ENCODE data around the gene C19orf38.
A peak's percentile ranks its signal among the peaks of the same experiment; 100 is the strongest.

C19orf38 gene

GRCh38 chr19:10846500-10847202 is 1.6 kb upstream of the C19orf38 start:
- H2BK15ac ChIP-seq (ENCODE audit: low read depth, poor library complexity, severe bottlenecking), result no peak overlapping the region
- no peak overlapping the region for H3K4ac ChIP-seq (ENCODE audit: low read depth in 1 of 2, low read length in 2 of 2)
- no peak overlapping the region for H3K4me3 ChIP-seq (ENCODE audit: insufficient read depth in 1 of 2, low read depth in 1 of 2, low read length in 2 of 2)
- H2BK5ac ChIP-seq (ENCODE audit: low read depth, low read length, poor library complexity, severe bottlenecking), result no peak overlapping the region
- H3K23ac ChIP-seq (ENCODE audit: low read length in 2 of 2), result no peak overlapping the region
- H3K36me3 ChIP-seq (ENCODE audit: control insufficient read depth in 1 of 2, insufficient read depth in 2 of 2, low read depth in 1 of 2, low read length in 2 of 2), result no peaks in the 10 kb centered on the region
- no peak overlapping the region for H3K4me2 ChIP-seq (ENCODE audit: low read length, poor library complexity, severe bottlenecking)
- no peak overlapping the region for H3K14ac ChIP-seq (ENCODE audit: low read length in 2 of 2)
- no peak overlapping the region for H3K27ac ChIP-seq (ENCODE audit: low read length, poor library complexity, severe bottlenecking)
- no peak for DNase-seq
- H3K18ac ChIP-seq (ENCODE audit: low read depth in 1 of 2, low read length in 2 of 2), result no peak overlapping the region
- no peak overlapping the region for H2AFZ ChIP-seq (ENCODE audit: low read depth, low read length)
- H3K79me1 ChIP-seq (replicated peaks; ENCODE audit: low read length, poor library complexity, severe bottlenecking), result no peaks in the 10 kb centered on the region
- H3K4me1 ChIP-seq (ENCODE audit: control insufficient read depth, insufficient read depth, low read depth, low read length), result no peaks in the 10 kb centered on the region
- H4K8ac ChIP-seq (ENCODE audit: low read length), result no peak overlapping the region
- no peak overlapping the region for H2AK5ac ChIP-seq (ENCODE audit: low read length, severe bottlenecking)
- no peaks in the 10 kb centered on the region for H3K9me3 ChIP-seq (ENCODE audit: control insufficient read depth, low read length)
- no peak overlapping the region for H2BK120ac ChIP-seq (ENCODE audit: low read depth, low read length)
- WGBS, result 100% methylated on average over 1 of the region's 2 CpGs
- peaks cover 0 to 8% of the 10 kb centered on the region in 2 experiments for H3K27me3 ChIP-seq (ENCODE audit: control insufficient read depth in 1 of 2, insufficient read depth in 1 of 2, low read length in 2 of 2)
- no peak overlapping the region for H2BK12ac ChIP-seq (ENCODE audit: low read length in 2 of 2)
- no peak overlapping the region for H3K9ac ChIP-seq (ENCODE audit: low read length)
- no peak overlapping the region for H4K91ac ChIP-seq (ENCODE audit: low read length)

GRCh38 chr19:10850631-10851030 is 2.4 kb downstream of the C19orf38 start:
- H3K4ac ChIP-seq (ENCODE audit: low read depth in 1 of 2, low read length in 2 of 2), result no peak overlapping the region
- no peak overlapping the region for H3K9ac ChIP-seq (ENCODE audit: low read length)
- no peaks in the 10 kb centered on the region for H3K4me1 ChIP-seq (ENCODE audit: control insufficient read depth, insufficient read depth, low read depth, low read length)
- H2BK5ac ChIP-seq (ENCODE audit: low read depth, low read length, poor library complexity, severe bottlenecking), result no peak overlapping the region
- no peak overlapping the region for H2BK120ac ChIP-seq (ENCODE audit: low read depth, low read length)
- no peak overlapping the region for H4K8ac ChIP-seq (ENCODE audit: low read length)
- H3K4me3 ChIP-seq (ENCODE audit: insufficient read depth in 1 of 2, low read depth in 1 of 2, low read length in 2 of 2), result no peak overlapping the region
- H3K14ac ChIP-seq (ENCODE audit: low read length in 2 of 2), result no peak overlapping the region
- H2AK5ac ChIP-seq (ENCODE audit: low read length, severe bottlenecking), result no peak overlapping the region
- 87% methylated on average over 5 of the region's 5 CpGs for WGBS
- H3K23ac ChIP-seq (ENCODE audit: low read length in 2 of 2), result no peak overlapping the region
- no peaks in the 10 kb centered on the region for H3K36me3 ChIP-seq (ENCODE audit: control insufficient read depth in 1 of 2, insufficient read depth in 2 of 2, low read depth in 1 of 2, low read length in 2 of 2)
- H2AFZ ChIP-seq (ENCODE audit: low read depth, low read length), result no peak overlapping the region
- no peaks in the 10 kb centered on the region for H3K9me3 ChIP-seq (ENCODE audit: control insufficient read depth, low read length)
- no peak for DNase-seq
- no peak overlapping the region for H4K91ac ChIP-seq (ENCODE audit: low read length)
- H3K4me2 ChIP-seq (ENCODE audit: low read length, poor library complexity, severe bottlenecking), result no peak overlapping the region
- H3K79me1 ChIP-seq (replicated peaks; ENCODE audit: low read length, poor library complexity, severe bottlenecking), result no peaks in the 10 kb centered on the region
- peaks cover 0 to 8% of the 10 kb centered on the region in 2 experiments for H3K27me3 ChIP-seq (ENCODE audit: control insufficient read depth in 1 of 2, insufficient read depth in 1 of 2, low read length in 2 of 2)
- H3K27ac ChIP-seq (ENCODE audit: low read length, poor library complexity, severe bottlenecking), result no peak overlapping the region
- H2BK15ac ChIP-seq (ENCODE audit: low read depth, poor library complexity, severe bottlenecking), result no peak overlapping the region
- no peak overlapping the region for H3K18ac ChIP-seq (ENCODE audit: low read depth in 1 of 2, low read length in 2 of 2)
- H2BK12ac ChIP-seq (ENCODE audit: low read length in 2 of 2), result no peak overlapping the region

GRCh38 chr19:10852098-10852800 is 4.0 kb downstream of the C19orf38 start:
- Histone ChIP-seq H2AFZ (ENCODE audit: low read depth, low read length) (no peak overlapping the region), H3K36me3 (ENCODE audit: control insufficient read depth in 1 of 2, insufficient read depth in 2 of 2, low read depth in 1 of 2, low read length in 2 of 2) (no peaks in the 10 kb centered on the region), H3K14ac (ENCODE audit: low read length in 2 of 2) (no peak overlapping the region), H2BK15ac (ENCODE audit: low read depth, poor library complexity, severe bottlenecking) (no peak overlapping the region), H3K9ac (ENCODE audit: low read length) (no peak overlapping the region), H4K8ac (ENCODE audit: low read length) (no peak overlapping the region), H3K4me2 (ENCODE audit: low read length, poor library complexity, severe bottlenecking) (no peak overlapping the region), H3K79me1 (replicated peaks; ENCODE audit: low read length, poor library complexity, severe bottlenecking) (no peaks in the 10 kb centered on the region), H3K18ac (ENCODE audit: low read depth in 1 of 2, low read length in 2 of 2) (no peak overlapping the region), H3K23ac (ENCODE audit: low read length in 2 of 2) (no peak overlapping the region), H3K4me1 (ENCODE audit: control insufficient read depth, insufficient read depth, low read depth, low read length) (no peaks in the 10 kb centered on the region), H4K91ac (ENCODE audit: low read length) (no peak overlapping the region), H3K9me3 (ENCODE audit: control insufficient read depth, low read length) (no peaks in the 10 kb centered on the region), H2BK120ac (ENCODE audit: low read depth, low read length) (no peak overlapping the region), H2BK12ac (ENCODE audit: low read length in 2 of 2) (no peak overlapping the region), H3K27me3 (ENCODE audit: control insufficient read depth in 1 of 2, insufficient read depth in 1 of 2, low read length in 2 of 2) (peaks cover 0 to 8% of the 10 kb centered on the region in 2 experiments), H3K27ac (ENCODE audit: low read length, poor library complexity, severe bottlenecking) (no peak overlapping the region), H3K4me3 (ENCODE audit: insufficient read depth in 1 of 2, low read depth in 1 of 2, low read length in 2 of 2) (no peak overlapping the region), H3K4ac (ENCODE audit: low read depth in 1 of 2, low read length in 2 of 2) (no peak overlapping the region), H2AK5ac (ENCODE audit: low read length, severe bottlenecking) (no peak overlapping the region), H2BK5ac (ENCODE audit: low read depth, low read length, poor library complexity, severe bottlenecking) (no peak overlapping the region)
- DNase-seq, result peak; percentile 67
- 65% methylated on average over 7 of the region's 7 CpGs for WGBS

GRCh38 chr19:10852941-10853340 is 4.7 kb downstream of the C19orf38 start:
- Histone ChIP-seq H3K18ac (ENCODE audit: low read depth in 1 of 2, low read length in 2 of 2) (no peak overlapping the region), H2BK5ac (ENCODE audit: low read depth, low read length, poor library complexity, severe bottlenecking) (no peak overlapping the region), H2BK12ac (ENCODE audit: low read length in 2 of 2) (no peak overlapping the region), H3K79me1 (replicated peaks; ENCODE audit: low read length, poor library complexity, severe bottlenecking) (no peaks in the 10 kb centered on the region), H4K91ac (ENCODE audit: low read length) (no peak overlapping the region), H3K36me3 (ENCODE audit: control insufficient read depth in 1 of 2, insufficient read depth in 2 of 2, low read depth in 1 of 2, low read length in 2 of 2) (no peaks in the 10 kb centered on the region), H2BK15ac (ENCODE audit: low read depth, poor library complexity, severe bottlenecking) (no peak overlapping the region), H2BK120ac (ENCODE audit: low read depth, low read length) (no peak overlapping the region), H3K9me3 (ENCODE audit: control insufficient read depth, low read length) (no peaks in the 10 kb centered on the region), H3K4me3 (ENCODE audit: insufficient read depth in 1 of 2, low read depth in 1 of 2, low read length in 2 of 2) (no peak overlapping the region), H3K4me1 (ENCODE audit: control insufficient read depth, insufficient read depth, low read depth, low read length) (no peaks in the 10 kb centered on the region), H2AK5ac (ENCODE audit: low read length, severe bottlenecking) (no peak overlapping the region), H3K27me3 (ENCODE audit: control insufficient read depth in 1 of 2, insufficient read depth in 1 of 2, low read length in 2 of 2) (peaks cover 0 to 8% of the 10 kb centered on the region in 2 experiments), H4K8ac (ENCODE audit: low read length) (no peak overlapping the region), H3K4me2 (ENCODE audit: low read length, poor library complexity, severe bottlenecking) (no peak overlapping the region), H3K4ac (ENCODE audit: low read depth in 1 of 2, low read length in 2 of 2) (no peak overlapping the region), H2AFZ (ENCODE audit: low read depth, low read length) (no peak overlapping the region), H3K27ac (ENCODE audit: low read length, poor library complexity, severe bottlenecking) (no peak overlapping the region), H3K23ac (ENCODE audit: low read length in 2 of 2) (no peak overlapping the region), H3K9ac (ENCODE audit: low read length) (no peak overlapping the region), H3K14ac (ENCODE audit: low read length in 2 of 2) (no peak overlapping the region)
- 75% methylated on average over 6 of the region's 7 CpGs for WGBS
- no peak for DNase-seq

All from mesenchymal stem cell (in vitro differentiated cells and primary cell).